Endothelial cell of umbilical vein (primary cell): ENCODE measurements around the gene DSG2. TPM values are rescaled to one million over a fixed set of nuclear protein-coding genes. Genes with fewer than 3 reads are reported as not detected.

Experiments
- BruUV-seq: library from RNA; stranded (reverse); fragments of 400-500 nt; replicated peaks from 2 replicates; lab custom pipeline; 2021; lab: Mats Ljungman, UMichigan
- CTCF ChIA-PET: fragments of 300-600, 350-600 bp; sonication (Branson Sonifier 250); formaldehyde crosslinking; loops from one replicate; lab custom pipeline; 2021; ENCODE audit warnings: antibody characterized with exemption, inconsistent platforms; lab: Charles Lee
- POLR2A ChIA-PET: fragments of 300-600, 350-600 bp; sonication (Branson Sonifier 250); formaldehyde crosslinking; loops from one replicate; lab custom pipeline; 2021; ENCODE audit warnings: antibody characterized with exemption, inconsistent platforms; lab: Charles Lee
- DNase-seq: peaks from one replicate; pipeline ENCODE4 v3.0.0-alpha.2; 2011; ENCODE audit warnings: low read depth, low spot score
- FAIRE-seq: peaks from 2 replicates; lab custom pipeline; 2011; peaks lifted over from hg19 to GRCh38; lab: Jason Lieb, UNC
- H2AFZ ChIP-seq: 2 replicates; pipeline ENCODE4 v1.6.0; 2012; ENCODE audit warnings: low read depth, low read length, control low read depth, inconsistent platforms
- H3K27ac ChIP-seq: 2 replicates; pipeline ENCODE4 v1.5.1; 2011; ENCODE audit warnings: low read depth, mild to moderate bottlenecking, control low read depth, low read length, moderate library complexity; ENCODE audit not compliant: insufficient read depth
- H3K27me3 ChIP-seq, 2 experiments: 2 replicates each; pipeline versions ENCODE4 v1.6.0 to v1.6.1; 2011; ENCODE audit warnings: low read length in 2 of 2, mixed read lengths in 1 of 2; ENCODE audit not compliant: control insufficient read depth in 2 of 2, insufficient read depth in 2 of 2
- H3K36me3 ChIP-seq, 2 experiments: 2 replicates in 1 of 2; 3 replicates in 1 of 2; pipeline ENCODE4 v1.5.1; 2011; ENCODE audit warnings: low read length in 2 of 2, mild to moderate bottlenecking in 1 of 2, moderate library complexity in 1 of 2; ENCODE audit not compliant: control insufficient read depth in 2 of 2, insufficient read depth in 2 of 2; ENCODE audit errors: extremely low read depth in 1 of 2
- H3K4me1 ChIP-seq: 3 replicates; pipeline ENCODE4 v1.5.1; 2011; ENCODE audit warnings: mild to moderate bottlenecking, low read length; ENCODE audit not compliant: control insufficient read depth, insufficient read depth; ENCODE audit errors: extremely low read depth
- H3K4me2 ChIP-seq: 2 replicates; pipeline ENCODE4 v1.6.1; 2011; ENCODE audit warnings: low read length, control low read depth, mixed read lengths; ENCODE audit not compliant: insufficient read depth
- H3K4me3 ChIP-seq, 3 experiments: fragments of 200-600 bp in 1 of 3; sonication (generic), shearing (Covaris generic) in 1 of 3; replicated peaks in 1 of 3; 2 replicates each; pipeline ENCODE4 v1.5.1; 2011 to 2016; ENCODE audit warnings: control low read depth in 3 of 3, low read length in 3 of 3, mild to moderate bottlenecking in 2 of 3, inconsistent platforms in 1 of 3, low read depth in 1 of 3, moderate library complexity in 1 of 3; ENCODE audit not compliant: insufficient read depth in 1 of 3
- H3K79me2 ChIP-seq: 2 replicates; pipeline ENCODE4 v1.6.0; 2012; ENCODE audit warnings: low read length, inconsistent platforms; ENCODE audit not compliant: control insufficient read depth, insufficient read depth
- H3K9ac ChIP-seq: replicated peaks from 2 replicates; pipeline ENCODE3; 2011; ENCODE audit warnings: low read length, control low read depth; ENCODE audit not compliant: insufficient read depth; ENCODE audit errors: extremely low read depth
- H3K9me1 ChIP-seq: replicated peaks from 3 replicates; pipeline ENCODE4 v1.6.0; 2011; ENCODE audit warnings: mild to moderate bottlenecking, low read length; ENCODE audit not compliant: control insufficient read depth, insufficient read depth; ENCODE audit errors: extremely low read depth
- H3K9me3 ChIP-seq: replicated peaks from 2 replicates; pipeline ENCODE4 v1.5.1; 2012; ENCODE audit warnings: low read length, inconsistent platforms; ENCODE audit not compliant: control insufficient read depth, insufficient read depth
- H4K20me1 ChIP-seq: replicated peaks from 2 replicates; pipeline ENCODE3; 2011; ENCODE audit warnings: mild to moderate bottlenecking, low read length; ENCODE audit not compliant: control insufficient read depth, insufficient read depth; ENCODE audit errors: extremely low read depth
- EZH2 ChIP-seq: IDR thresholded peaks from 2 replicates; pipeline ENCODE4 v1.6.1; 2012; ENCODE audit warnings: borderline replicate concordance, low read depth, mild to moderate bottlenecking, moderate library complexity, low read length, inconsistent platforms; ENCODE audit not compliant: severe bottlenecking
- FOS ChIP-seq: IDR thresholded peaks from 2 replicates; pipeline ENCODE4 v1.6.1; 2011; ENCODE audit warnings: mild to moderate bottlenecking, low read length, moderate library complexity, borderline replicate concordance; ENCODE audit not compliant: insufficient read depth
- GATA2 ChIP-seq: IDR thresholded peaks from 2 replicates; pipeline ENCODE4 v1.7.0; 2011; ENCODE audit warnings: low read depth, mild to moderate bottlenecking, moderate library complexity, mixed read lengths, low read length; ENCODE audit not compliant: insufficient read length, insufficient read depth
- JUN ChIP-seq: IDR thresholded peaks from 2 replicates; pipeline ENCODE4 v1.6.1; 2011; ENCODE audit warnings: borderline replicate concordance, low read depth; ENCODE audit not compliant: insufficient read length, insufficient read depth
- MYC ChIP-seq: IDR thresholded peaks from one replicate; pipeline ENCODE4 v1.6.1; 2011; ENCODE audit warnings: mild to moderate bottlenecking, low read depth, low read length
- POLR2A ChIP-seq: IDR thresholded peaks from 2 replicates; pipeline ENCODE4 v1.6.1; 2012; ENCODE audit warnings: low read depth, mild to moderate bottlenecking, control low read depth, low read length
- POLR2AphosphoS5 ChIP-seq: IDR thresholded peaks from 2 replicates; pipeline ENCODE4 v1.6.1; 2012; ENCODE audit warnings: low read depth, mild to moderate bottlenecking, control low read depth, low read length, moderate library complexity; ENCODE audit not compliant: insufficient read depth
- dilution Hi-C: fragments of 300-500 bp; cut with MboI; formaldehyde crosslinking; loops from one replicate; pipeline ENCODE4 v1.15.0; 2019; ENCODE audit warnings: low sequenced_read_pairs; ENCODE audit not compliant: extremely low pct_ligation_motif_present
- intact Hi-C: fragments of 100-400 bp; cut with micrococcal nuclease; formaldehyde crosslinking; loops from one replicate; pipeline ENCODE4 v1.10.0; 2022
- polyA plus RNA-seq, 4 experiments: library from polyadenylated mRNA; depleted of rRNA in 3 of 4; stranded (reverse) in 3 of 4; unstranded in 1 of 4; fragments of >200 nt; gene quantifications; 2 replicates each; pipeline versions ENCODE4 v1.2.1 to v1.2.3, GENCODE V29; 2011 to 2012; ENCODE audit warnings: missing spikeins in 1 of 4
- total RNA-seq: library from RNA; stranded (reverse); gene quantifications from 2 replicates; pipeline ENCODE4 v1.2.3, GENCODE V29; 2021
- TF ChIP-seq, protein P1 (sequence below): IDR thresholded peaks from 2 replicates; pipeline ENCODE4 v1.6.1; 2011; ENCODE audit not compliant: insufficient read depth, insufficient read length
- TF ChIP-seq, protein P2 (sequence below), 2 donors: IDR thresholded peaks; 1 replicate in 1 of 2; 2 replicates in 1 of 2; pipeline ENCODE4 v1.5.1; 2011; ENCODE audit warnings: low read length in 2 of 2, mild to moderate bottlenecking in 2 of 2, moderate library complexity in 2 of 2, control low read depth in 1 of 2, inconsistent platforms in 1 of 2, low read depth in 1 of 2; ENCODE audit not compliant: insufficient read depth in 1 of 2; ENCODE audit errors: extremely low read depth in 1 of 2

DSG2 gene
- total and polyA plus RNA-seq, 2 donors (not counting 3 experiments of a cell fraction or from before 2014, with no cell fraction given) = 0.04 TPM

DNA sequence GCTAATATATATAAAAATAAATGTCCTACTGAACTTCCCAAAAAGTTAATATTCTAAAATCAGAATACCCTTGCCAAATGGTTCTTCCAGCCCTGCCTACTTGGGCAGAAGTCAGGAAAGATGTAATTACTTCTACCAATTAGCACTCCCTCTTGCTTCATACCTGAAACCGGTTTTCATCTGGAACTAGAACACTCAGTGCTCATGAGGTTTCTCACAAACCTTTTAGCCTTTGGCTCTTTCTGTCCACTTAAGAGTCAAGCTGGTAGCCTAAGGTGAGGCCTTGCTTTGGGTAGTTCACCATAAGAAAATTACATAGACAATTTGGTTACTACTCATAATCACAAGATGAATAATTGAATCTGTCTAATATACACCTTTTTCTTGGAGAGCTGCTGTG lies 46.4 kb upstream of the DSG2 start:
- Histone ChIP-seq H3K79me2 (no peaks in the 10 kb centered on the region), H3K9me3 (no peaks in the 10 kb centered on the region), H3K9me1 (no peaks in the 10 kb centered on the region), H3K27me3 (no peaks in the 10 kb centered on the region), H3K4me3 (no peak overlapping the region), H3K9ac (no peak overlapping the region), H3K36me3 (no peaks in the 10 kb centered on the region), H3K4me2 (no peak overlapping the region), H4K20me1 (no peaks in the 10 kb centered on the region), H3K27ac (no peak overlapping the region), H3K4me1 (no peaks in the 10 kb centered on the region), H2AFZ (no peak overlapping the region)
- ChIA-PET CTCF (no interaction called here), POLR2A (no interaction called here)
- intact Hi-C loops = no loop called here
- no TSS peak for BruUV-seq
- dilution Hi-C loops = no loop called here
- TF ChIP-seq, protein P1, sequence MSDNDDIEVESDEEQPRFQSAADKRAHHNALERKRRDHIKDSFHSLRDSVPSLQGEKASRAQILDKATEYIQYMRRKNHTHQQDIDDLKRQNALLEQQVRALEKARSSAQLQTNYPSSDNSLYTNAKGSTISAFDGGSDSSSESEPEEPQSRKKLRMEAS = no peak
- no peak for TF ChIP-seq GATA2
- no peak for FAIRE-seq
- DNase-seq = no peak

DNA sequence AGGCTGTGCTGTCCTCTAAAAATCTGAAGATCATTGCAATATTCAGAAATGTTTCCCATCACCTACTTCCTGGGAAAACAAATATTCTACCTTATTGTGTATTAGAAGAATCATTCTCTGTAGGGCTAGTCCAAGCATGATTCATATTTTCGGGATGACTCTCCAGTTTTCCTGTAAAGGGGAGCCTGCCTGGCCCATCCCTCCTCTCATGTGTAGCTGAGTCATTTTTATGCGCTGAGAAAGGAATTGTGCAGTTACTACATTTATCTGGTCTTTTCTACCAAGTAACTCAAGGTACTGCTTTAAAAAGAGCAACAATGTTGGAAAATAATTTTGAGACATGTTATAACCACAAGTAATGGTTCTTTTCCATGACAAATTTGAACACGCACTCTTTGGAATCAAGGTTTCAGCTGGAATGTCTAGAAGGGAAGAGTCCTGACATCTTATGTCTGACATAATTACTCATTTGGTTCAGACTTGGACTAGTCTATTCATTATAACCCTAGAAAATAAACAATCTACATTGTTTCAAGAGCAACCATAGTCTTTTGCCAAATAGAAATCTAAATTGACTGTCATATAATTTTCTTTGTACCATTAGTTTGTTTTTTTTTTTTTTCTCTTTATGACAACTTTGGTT lies 43.8 kb upstream of the DSG2 start:
- Histone ChIP-seq H3K9ac (no peak overlapping the region), H4K20me1 (no peaks in the 10 kb centered on the region), H3K4me2 (no peak overlapping the region), H3K27ac (no peak overlapping the region), H3K79me2 (no peaks in the 10 kb centered on the region), H3K9me1 (no peaks in the 10 kb centered on the region), H3K36me3 (no peaks in the 10 kb centered on the region), H3K4me1 (no peaks in the 10 kb centered on the region), H3K4me3 (no peak overlapping the region), H3K27me3 (no peaks in the 10 kb centered on the region), H3K9me3 (no peaks in the 10 kb centered on the region), H2AFZ (no peak overlapping the region)
- TF ChIP-seq JUN (no peak), EZH2 (no peak), FOS (no peak), POLR2A (no peak), MYC (no peak), GATA2 (no peak), POLR2AphosphoS5 (no peak)
- TF ChIP-seq, protein P2, sequence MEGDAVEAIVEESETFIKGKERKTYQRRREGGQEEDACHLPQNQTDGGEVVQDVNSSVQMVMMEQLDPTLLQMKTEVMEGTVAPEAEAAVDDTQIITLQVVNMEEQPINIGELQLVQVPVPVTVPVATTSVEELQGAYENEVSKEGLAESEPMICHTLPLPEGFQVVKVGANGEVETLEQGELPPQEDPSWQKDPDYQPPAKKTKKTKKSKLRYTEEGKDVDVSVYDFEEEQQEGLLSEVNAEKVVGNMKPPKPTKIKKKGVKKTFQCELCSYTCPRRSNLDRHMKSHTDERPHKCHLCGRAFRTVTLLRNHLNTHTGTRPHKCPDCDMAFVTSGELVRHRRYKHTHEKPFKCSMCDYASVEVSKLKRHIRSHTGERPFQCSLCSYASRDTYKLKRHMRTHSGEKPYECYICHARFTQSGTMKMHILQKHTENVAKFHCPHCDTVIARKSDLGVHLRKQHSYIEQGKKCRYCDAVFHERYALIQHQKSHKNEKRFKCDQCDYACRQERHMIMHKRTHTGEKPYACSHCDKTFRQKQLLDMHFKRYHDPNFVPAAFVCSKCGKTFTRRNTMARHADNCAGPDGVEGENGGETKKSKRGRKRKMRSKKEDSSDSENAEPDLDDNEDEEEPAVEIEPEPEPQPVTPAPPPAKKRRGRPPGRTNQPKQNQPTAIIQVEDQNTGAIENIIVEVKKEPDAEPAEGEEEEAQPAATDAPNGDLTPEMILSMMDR (IDR thresholded peaks at IDR 0.05; ENCODE audit: extremely low read depth in 1 of 2, insufficient read depth in 1 of 2, low read depth in 1 of 2, low read length in 2 of 2) = no peak
- TF ChIP-seq, protein P1 = no peak
- BruUV-seq = no TSS peak
- ChIA-PET CTCF (no interaction called here), POLR2A (no interaction called here)
- dilution Hi-C loops (no loop called here), intact Hi-C loops (no loop called here)
- DNase-seq (no peak), FAIRE-seq (no peak)
